ENCODE measurements around the gene RNF169.
"Not testable (repeated sequence)": the region's sequence is repeated elsewhere in the genome, so short reads cannot be mapped to it uniquely, and the experiment has no call there.

Gene RNF169

GRCh38 chr11:74824285-74824982 lies 75.8 kb downstream of the RNF169 start:
- DNase-seq, result no peak

DNA sequence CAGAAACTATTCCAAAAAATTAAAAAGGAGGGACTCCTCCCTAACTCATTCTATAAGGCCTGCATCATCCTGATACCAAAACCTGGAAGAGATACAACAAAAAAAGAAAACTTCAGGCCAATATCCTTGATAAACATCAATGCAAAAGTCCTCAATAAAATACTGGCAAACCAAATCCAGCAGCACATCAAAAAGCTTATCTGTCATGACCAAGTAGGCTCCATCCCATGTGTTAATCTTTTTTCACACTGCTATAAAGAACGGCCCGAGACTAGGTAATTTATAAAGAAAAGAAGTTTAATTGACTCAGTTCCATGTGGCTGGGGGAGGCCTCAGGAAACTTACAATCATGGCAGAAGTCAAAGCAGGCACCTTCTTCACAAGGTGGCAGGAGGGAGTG lies 76.9 kb downstream of the RNF169 start:
- DNase-seq, result not testable (repeated sequence)

DNA sequence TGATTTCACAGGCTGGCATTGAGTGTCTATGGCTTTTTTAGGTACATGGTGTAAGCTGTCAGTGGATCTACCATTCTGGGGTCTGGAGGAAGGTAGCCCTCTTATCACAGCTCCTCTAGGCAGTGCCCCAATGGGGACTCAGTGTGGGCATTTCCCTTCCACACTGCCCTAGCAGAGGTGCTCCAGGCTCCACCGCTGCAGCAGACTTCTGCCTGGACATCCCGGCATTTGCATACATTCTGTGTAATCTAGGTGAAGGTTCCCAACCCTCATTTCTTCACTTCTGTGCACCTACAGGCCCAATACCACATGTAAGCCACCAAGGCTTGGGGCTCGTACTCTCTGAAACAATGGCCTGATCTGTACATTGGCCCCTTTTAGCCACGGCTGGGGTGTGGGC lies 78.3 kb downstream of the RNF169 start:
- no peak for DNase-seq

GRCh38 chr11:74837191-74837590 lies 88.5 kb downstream of the RNF169 start:
- DNase-seq, result no peak

DNA sequence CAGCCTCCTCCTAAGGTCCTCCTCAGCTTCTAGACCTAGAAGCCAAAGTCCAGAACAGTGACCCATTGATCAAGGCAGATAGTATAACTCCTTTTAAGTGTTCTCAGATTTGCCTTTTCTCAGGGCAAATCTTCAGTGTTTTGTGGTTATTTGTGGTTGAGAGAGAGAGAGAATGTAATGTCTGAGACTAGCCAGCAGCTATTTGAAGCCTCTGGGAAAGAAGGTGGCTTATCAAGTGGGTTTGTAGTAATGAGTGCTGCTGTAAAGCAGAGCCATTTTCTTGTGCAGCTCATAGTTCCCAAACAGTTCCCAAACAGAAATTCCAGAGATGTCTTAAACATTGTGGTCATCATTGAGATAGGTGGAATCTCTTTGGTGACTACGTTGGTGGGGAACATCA lies 89.5 kb downstream of the RNF169 start:
- no peak for DNase-seq

- DNase-seq, result no peak
Observed at GRCh38 chr11:74839446-74839845, 90.8 kb downstream of the RNF169 start.

DNA sequence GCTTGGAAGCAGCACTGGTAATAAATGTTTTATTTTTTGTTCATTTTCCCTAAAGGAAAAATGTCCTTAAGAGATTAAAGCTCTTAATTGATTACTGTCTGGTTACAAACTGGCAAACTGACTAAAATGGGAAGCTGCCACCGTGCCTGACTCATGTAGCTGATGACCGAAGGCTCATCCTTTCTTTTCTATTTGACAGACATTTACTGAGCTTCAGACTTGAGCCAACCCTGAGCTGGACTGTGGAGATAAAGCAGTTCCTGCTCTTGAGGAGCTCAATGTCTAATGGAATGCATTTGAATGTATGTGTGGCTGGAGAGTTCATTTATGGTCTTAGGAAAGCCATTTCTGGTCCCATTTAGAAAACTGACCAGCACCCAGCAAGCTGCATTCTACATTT lies 91.3 kb downstream of the RNF169 start:
- DNase-seq, result no peak

DNA sequence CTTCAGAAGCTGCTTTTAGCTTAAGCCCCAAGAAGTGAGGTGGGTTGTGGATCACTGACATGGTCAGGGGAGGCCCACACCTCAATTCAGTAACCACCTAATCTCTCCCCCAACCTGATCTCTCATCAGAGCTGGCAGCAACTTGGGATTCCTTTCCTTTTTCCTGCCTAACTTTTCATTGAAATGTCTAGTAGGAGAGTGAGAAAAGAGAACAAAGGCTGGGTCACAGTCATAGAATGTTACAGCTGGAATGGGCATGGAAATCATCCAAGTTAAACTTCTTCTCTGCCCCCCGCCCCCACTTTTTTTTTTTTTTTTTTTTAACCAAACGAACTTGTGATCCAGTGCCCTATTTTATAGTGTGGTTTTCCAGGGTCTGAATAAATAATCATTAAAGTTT lies 91.8 kb downstream of the RNF169 start:
- no peak for DNase-seq

- DNase-seq, result no peak
Observed at GRCh38 chr11:74842967-74843366, 94.3 kb downstream of the RNF169 start.

DNA sequence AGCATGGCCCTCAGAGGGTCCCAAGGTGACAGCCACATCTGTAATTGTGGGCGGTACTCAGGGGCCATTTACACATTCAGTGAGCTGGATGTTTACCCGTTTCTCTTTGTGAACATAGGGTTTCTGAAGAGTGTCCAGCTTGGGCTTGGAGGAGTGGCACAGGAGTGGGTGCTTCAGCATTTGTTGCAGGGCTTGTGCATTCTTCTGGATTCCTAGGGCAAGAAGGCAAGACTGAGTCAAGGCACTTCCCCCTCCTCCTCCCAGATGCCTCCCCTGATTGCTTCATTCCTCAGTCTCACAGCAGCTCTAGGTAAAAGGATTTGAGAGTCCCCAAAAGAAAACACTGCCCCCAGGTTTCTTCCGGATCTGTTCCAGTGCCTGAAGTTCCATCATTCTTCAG lies 95.4 kb downstream of the RNF169 start:
- DNase-seq, result no peak

- DNase-seq, result no peak
Observed at GRCh38 chr11:74844865-74845264, 96.2 kb downstream of the RNF169 start.

GRCh38 chr11:74845978-74846517 lies 97.4 kb downstream of the RNF169 start:
- no peak for DNase-seq

GRCh38 chr11:74846770-74847169 lies 98.1 kb downstream of the RNF169 start:
- DNase-seq, result no peak

DNA sequence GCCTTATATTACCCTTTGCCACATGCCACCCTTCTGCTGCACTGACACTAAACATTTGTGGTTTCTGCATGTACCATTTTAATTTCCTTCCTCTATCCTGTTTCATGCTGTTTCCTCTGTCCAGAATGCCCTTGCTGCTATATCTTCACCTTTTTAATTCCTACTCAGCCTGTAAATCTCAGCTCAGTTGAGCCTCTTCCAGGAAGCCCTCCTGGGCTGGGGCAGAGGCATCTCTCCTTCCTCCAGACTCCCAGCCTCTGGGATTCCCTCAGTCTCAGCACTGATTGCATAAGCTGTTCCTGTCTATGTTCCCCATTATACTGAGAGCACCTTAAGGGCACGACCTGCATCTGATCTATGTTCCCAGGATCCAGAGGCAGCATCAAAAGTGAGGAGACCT lies 98.7 kb downstream of the RNF169 start:
- DNase-seq, result no peak

DNA sequence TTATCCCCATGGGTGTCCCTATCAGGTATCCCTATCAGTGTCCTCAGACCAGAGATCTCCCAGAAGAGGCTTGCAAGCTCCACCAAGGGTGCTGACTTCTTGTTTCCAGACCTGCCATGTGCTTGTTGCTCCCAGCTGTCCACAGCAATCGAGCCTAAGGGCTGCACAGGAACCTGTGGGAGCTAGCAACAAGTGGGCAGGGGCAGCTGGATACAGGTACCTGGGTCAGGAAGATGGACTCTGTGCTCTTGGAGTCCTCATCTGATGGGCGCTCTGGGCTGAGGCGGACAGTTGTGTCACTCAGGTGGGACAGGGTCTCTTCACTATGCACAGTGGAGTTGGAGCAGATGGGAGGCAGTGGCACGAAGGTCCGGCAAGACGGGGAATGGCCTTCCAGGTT lies 99.2 kb downstream of the RNF169 start:
- DNase-seq, result no peak

DNA sequence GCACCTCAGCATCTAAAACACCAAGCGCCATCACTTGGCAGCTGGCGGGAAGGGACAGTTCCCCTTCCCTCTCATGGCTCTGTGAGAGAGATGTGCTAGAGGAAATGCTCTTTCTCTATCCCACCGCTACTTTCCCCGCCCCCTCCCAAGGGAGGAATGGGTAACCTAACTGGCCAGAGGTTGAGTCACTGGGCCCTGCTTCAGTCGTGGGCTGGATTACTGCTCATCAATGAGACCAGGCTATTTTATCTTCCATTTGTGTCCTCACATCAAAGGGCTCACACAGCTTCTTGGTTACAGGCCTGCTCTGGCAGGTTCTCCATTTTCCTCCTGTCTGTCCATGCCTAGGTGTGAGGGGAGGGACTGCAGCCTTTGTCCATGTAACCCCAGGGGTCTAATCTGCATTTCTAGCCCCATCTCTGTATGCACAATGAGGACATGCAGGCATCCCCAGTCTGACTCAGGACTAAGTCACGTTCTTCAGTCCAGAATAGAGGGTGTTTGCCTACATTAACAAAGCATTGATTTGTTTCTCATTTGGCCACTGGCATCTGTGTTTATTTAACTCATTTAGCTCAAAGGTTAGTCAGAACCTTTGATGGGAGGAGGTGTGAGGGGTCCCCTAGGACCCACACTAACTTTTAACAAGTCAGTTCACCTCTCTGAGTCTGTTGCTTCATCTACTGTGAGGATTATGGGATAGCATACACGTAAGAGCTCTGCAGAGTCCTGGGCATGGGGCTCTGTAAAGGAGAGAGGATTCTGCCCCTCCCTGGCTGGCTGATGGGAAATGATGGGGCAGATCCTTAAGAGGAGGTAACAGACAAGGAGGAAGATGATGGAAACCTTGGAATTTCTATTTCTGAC lies 101.1 kb downstream of the RNF169 start:
- no peak for DNase-seq

DNA sequence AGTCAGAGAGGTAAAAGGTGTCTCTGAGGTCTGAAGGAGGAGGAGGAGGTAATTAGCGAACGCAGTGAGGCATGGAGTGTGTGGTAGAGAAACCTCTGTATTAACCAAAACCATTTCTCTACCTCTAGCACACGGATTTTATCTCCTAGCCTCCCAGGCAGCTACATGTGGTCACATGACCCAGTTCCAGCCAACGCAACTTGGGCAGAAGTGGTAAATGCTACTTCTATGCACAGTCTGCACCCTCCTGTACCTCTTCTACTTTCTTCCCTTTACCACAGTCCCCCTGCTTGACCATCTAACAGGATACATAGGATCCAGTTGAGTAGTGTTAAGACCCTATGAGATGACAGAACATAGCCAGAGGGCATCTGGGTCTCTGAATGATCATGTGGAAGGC lies 104.6 kb downstream of the RNF169 start:
- no peak for DNase-seq

- no peak for DNase-seq
Observed at GRCh38 chr11:74860743-74861142, 112.1 kb downstream of the RNF169 start.

DNA sequence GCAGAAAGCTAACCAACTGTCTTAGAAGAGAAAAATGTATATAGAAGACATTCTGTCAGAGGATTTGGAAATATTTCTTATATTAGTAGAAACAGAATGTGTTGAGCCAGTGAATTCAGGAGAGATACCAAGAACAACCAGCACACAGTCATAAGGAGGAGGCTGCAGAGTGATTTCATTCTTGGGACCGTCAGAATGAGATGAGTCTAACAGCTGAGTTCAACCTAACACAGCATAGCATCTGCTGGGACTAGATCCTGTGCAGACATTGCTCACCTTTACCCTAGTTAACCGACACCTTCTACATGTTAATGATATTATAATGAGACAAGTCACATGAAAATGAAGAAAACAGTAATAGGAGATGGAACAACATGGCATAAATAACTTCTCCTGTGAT lies 114.8 kb downstream of the RNF169 start:
- DNase-seq, result no peak

DNA sequence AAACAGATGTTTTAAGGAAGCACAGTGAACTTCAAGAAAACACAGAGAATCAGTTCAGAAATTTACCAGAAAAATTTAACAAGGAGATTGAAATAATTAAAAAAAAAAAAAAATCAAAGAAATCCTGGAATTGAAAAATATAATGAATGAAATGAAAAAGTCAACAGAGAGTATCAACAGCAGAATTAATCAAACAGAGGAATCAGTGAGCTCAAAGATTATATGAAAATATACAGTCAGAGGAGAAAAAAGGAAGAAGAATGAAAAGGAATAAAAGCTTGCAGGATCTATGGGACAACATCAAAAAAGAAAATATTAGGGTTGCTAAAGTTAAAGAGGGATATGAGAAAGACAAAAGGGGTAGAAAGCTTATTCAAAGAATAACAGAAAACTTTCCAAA lies 117.9 kb downstream of the RNF169 start:
- DNase-seq, result no peak

DNA sequence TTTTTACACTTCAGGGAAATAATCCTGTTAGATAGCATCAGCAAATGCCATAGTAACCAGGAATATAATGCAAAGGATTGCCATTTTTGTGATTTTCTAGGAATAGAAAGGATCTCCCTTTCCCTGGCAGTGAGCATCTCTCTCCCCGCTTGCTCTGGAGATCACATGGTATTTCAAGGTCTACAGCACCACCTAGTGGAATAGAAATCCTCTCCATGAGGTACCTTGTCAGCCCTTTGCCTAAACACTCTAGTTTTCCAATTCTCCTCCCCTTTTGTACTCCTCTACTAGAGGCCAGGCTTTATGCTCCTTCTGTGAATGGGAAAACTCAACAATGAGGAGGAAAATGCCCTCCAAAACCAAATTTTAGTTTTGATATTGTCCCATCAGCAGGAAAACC lies 121.8 kb downstream of the RNF169 start:
- DNase-seq, result no peak

DNA sequence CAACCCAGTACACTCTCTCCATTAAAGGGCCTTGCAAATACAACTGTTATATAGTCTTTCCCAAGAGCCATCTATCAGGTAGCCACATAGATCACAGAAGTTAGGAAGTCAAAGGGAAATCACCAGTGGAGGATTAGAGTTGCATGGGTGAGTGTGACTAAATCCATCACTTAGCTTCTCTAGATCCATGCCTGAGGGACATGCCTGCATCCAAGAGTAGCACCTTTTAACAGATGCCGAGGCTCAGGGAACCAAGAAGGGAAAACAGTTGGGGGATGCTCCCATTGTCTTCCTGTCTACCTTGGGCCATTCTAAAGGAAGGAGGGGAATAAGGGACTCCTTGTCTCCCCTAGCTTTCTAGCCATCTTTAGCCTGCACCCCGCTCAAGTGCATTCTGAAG lies 122.4 kb downstream of the RNF169 start:
- DNase-seq, result no peak

GRCh38 chr11:74877132-74877531 lies 128.5 kb downstream of the RNF169 start:
- no peak for DNase-seq
